ENCODE data around the gene ARNT2.

ARNT2 gene

GRCh38 chr15:80466543-80466942 is 62.4 kb downstream of the ARNT2 start:
- DNase-seq (ENCODE audit: low read depth) = no peak

- no peak for DNase-seq (ENCODE audit: low read depth)
Measured at GRCh38 chr15:80467311-80467714, 63.1 kb downstream of the ARNT2 start.

- DNase-seq (ENCODE audit: low read depth) = no peak
Measured at GRCh38 chr15:80468796-80469195, 64.6 kb downstream of the ARNT2 start.

- no peak for DNase-seq (ENCODE audit: low read depth)
Measured at GRCh38 chr15:80471881-80472280, 67.7 kb downstream of the ARNT2 start.

GRCh38 chr15:80473286-80474223 is 69.4 kb downstream of the ARNT2 start:
- DNase-seq (ENCODE audit: low read depth) = no peak

GRCh38 chr15:80474224-80475215 is 70.3 kb downstream of the ARNT2 start:
- DNase-seq (ENCODE audit: low read depth) = no peak

GRCh38 chr15:80475572-80475971 is 71.4 kb downstream of the ARNT2 start:
- DNase-seq (ENCODE audit: low read depth) = no peak

GRCh38 chr15:80476036-80476435 is 71.9 kb downstream of the ARNT2 start:
- DNase-seq (ENCODE audit: low read depth) = no peak

GRCh38 chr15:80478075-80478474 is 73.9 kb downstream of the ARNT2 start:
- no peak for DNase-seq (ENCODE audit: low read depth)

GRCh38 chr15:80479191-80479590 is 75.0 kb downstream of the ARNT2 start:
- no peak for DNase-seq (ENCODE audit: low read depth)

- no peak for DNase-seq (ENCODE audit: low read depth)
Measured at GRCh38 chr15:80480171-80480811, 76.1 kb downstream of the ARNT2 start.

- DNase-seq (ENCODE audit: low read depth) = peak; percentile 99
Measured at GRCh38 chr15:80480909-80481308, 76.7 kb downstream of the ARNT2 start.

GRCh38 chr15:80482696-80483095 is 78.5 kb downstream of the ARNT2 start:
- DNase-seq (ENCODE audit: low read depth) = no peak

GRCh38 chr15:80483725-80484161 is 79.6 kb downstream of the ARNT2 start:
- no peak for DNase-seq (ENCODE audit: low read depth)

- no peak for DNase-seq (ENCODE audit: low read depth)
Measured at GRCh38 chr15:80484333-80484864, 80.2 kb downstream of the ARNT2 start.

GRCh38 chr15:80485370-80486164 is 81.4 kb downstream of the ARNT2 start:
- no peak for DNase-seq (ENCODE audit: low read depth)

- DNase-seq (ENCODE audit: low read depth) = no peak
Measured at GRCh38 chr15:80487839-80488390, 83.7 kb downstream of the ARNT2 start.

GRCh38 chr15:80489030-80489594 is 84.9 kb downstream of the ARNT2 start:
- no peak for DNase-seq (ENCODE audit: low read depth)

GRCh38 chr15:80490431-80490990 is 86.3 kb downstream of the ARNT2 start:
- no peak for DNase-seq (ENCODE audit: low read depth)
